GM19455 (cell line): ENCODE measurements around the gene CHN2.

Source experiments
- ATAC-seq: cut with Tn5 transposase; IDR thresholded peaks from one replicate; pipeline ENCODE4 v1.9.1; 2021; ENCODE audit not compliant: unreplicated experiment

The CHN2 gene

GRCh38 chr7:29217113-29217512 is 22.5 kb downstream of the CHN2 start:
- no peak for ATAC-seq

DNA sequence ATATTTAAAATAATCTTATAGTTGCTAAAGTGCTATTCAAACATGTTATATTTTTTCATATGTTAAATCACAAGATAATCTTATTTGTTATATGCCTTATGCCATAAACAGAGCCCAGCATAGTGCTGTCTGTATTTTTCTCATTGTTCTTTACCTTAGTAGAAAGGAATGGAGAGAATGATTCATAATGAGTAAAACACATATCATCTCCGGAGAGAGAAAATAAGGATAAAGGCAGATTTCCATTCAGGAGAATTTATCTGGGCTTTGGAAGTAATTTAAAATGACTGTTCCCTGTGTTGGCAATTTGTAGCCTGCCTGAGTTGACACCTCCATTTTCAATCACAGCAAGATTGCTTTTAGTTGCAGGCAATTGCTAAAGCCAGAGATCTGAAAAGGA is 30.2 kb downstream of the CHN2 start:
- ATAC-seq = no peak

- no peak for ATAC-seq
Measured at GRCh38 chr7:29228289-29229011, 33.9 kb downstream of the CHN2 start.

DNA sequence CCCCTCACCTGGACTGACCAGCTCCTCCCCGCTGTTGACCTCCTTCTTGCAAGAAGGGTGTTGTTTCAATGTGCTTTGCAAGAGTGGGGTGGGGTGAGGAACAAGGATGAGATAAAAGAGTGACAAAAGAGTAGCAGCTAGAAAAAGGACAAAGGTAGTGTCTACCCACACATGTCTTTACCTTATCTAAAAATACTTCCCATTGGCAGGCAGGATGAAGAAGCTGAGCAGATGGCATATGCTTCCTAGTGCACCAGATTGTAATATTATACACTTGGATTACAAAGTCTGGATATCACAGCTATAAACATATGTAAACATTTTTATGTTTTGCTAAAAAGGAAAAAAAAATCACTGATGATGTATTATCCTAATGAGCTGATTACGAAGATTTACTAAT is 34.5 kb downstream of the CHN2 start:
- no peak for ATAC-seq

- no peak for ATAC-seq
Measured at GRCh38 chr7:29229946-29230345, 35.4 kb downstream of the CHN2 start.

DNA sequence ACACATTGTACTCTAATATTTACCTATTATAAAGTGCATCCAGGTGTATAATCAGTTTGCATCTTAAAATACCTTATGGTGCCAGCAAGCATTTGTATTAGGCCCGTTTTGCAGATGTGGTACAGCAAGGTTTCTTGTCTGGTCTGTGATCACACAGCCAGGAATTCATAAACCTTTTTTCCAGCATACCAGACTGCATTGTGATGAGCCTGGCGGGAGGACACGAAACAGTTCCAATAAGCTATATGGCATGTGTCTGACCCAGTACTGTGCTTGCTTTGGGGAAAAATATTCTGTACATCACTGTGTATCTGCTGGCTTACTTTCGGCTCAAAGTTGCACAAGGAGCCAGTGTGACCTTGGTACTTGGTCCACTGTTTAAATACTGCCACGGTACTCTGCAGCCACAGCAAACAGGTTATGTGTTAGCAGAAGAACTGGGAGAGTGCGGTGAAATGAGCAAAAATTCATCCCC is 36.3 kb downstream of the CHN2 start:
- no peak for ATAC-seq

DNA sequence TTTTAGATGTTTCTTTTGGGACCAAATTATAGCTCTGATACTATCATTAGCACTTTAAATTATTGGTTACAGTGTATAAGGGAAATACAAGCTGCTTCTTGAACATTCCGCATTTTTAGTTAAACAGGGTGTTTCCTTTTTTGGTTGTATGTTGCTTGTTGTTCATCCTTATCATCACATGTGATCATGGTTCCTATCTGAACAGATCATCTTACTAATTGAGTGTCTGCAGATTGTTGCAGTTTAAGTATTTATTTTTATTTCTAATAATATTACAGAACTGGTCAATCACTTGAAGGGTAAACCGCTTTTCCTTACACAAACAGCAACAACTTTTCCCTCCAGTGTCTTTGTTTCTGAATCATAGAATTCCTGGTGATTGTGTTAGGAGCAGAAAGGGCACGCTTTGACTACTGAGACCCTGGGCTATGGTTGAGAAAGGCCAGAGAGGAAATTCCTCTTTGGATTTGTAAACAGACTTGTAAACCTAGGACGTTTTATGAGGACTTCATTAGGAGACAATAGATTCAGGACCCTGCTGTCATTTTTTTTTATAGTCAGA is 37.2 kb downstream of the CHN2 start:
- no peak for ATAC-seq

- no peak for ATAC-seq
Measured at GRCh38 chr7:29234438-29234837, 39.9 kb downstream of the CHN2 start.

DNA sequence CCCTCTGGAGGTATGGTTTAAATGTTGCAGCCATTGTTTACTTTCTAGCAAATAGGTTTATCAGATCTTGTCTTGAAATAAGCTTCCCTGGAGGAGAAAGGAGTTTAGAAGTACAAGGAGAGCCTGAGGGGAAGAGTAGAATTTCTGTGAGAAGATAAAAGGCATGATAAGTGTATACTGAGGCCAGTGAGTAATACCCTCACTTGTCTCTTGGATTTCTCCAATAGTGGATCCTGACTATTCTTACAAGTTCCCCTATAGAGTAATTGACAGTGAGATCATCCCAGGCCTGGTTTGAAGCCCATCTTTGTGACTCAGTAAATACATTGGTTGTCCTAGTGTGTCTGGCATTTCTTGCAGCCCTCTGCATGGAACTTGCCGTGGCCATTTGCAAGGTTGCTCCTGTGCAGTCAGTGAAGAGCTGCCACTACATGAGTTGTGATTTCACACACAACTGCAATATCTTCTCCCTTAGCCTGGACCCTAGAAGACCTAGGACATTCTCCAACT is 41.6 kb downstream of the CHN2 start:
- no peak for ATAC-seq

- ATAC-seq = no peak
Measured at GRCh38 chr7:29236649-29237048, 42.1 kb downstream of the CHN2 start.

DNA sequence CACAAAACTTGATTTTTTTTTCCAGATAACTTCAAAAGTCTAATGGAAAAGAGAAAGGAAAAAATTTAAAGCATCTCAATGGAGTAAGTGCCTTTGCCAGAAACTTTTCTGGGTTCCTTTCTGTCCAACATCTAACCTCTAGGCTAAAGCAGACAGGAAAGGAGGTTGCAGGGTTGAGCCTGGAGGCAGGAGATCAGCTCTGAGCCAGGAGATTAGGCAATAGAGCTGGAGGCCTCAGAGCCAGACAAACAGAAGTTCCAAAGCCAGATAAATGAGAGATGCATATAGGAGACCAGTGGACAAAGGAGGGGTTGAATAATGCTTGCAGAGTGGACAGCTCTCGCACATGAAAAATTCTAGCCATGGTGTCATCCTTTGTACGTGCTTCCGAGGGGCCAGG is 42.9 kb downstream of the CHN2 start:
- ATAC-seq = no peak

DNA sequence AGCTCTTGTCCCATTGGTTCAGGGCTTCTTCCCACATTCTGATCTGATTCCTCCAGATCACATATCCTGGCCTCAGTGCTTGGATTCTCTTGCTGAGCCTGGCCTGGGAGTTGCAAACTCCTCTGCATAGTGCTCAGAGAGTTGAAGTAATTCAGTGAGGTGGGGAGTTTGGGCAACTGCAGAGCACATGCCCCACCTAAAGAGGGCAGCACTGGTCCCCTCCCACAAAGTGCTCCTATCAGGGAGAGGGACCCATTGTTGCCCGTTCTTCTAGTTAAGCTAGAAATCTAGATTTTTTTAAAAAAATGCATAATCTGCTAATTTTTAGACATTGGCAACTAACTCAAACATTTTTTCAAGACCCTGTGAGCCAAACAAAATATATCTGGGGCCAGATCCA is 45.1 kb downstream of the CHN2 start:
- ATAC-seq = no peak

GRCh38 chr7:29242265-29242664 is 47.7 kb downstream of the CHN2 start:
- ATAC-seq = no peak

- no peak for ATAC-seq
Measured at GRCh38 chr7:29243910-29244655, 49.5 kb downstream of the CHN2 start.

- no peak for ATAC-seq
Measured at GRCh38 chr7:29247224-29247962, 52.8 kb downstream of the CHN2 start.

GRCh38 chr7:29247963-29248236 is 53.3 kb downstream of the CHN2 start:
- ATAC-seq = no peak

DNA sequence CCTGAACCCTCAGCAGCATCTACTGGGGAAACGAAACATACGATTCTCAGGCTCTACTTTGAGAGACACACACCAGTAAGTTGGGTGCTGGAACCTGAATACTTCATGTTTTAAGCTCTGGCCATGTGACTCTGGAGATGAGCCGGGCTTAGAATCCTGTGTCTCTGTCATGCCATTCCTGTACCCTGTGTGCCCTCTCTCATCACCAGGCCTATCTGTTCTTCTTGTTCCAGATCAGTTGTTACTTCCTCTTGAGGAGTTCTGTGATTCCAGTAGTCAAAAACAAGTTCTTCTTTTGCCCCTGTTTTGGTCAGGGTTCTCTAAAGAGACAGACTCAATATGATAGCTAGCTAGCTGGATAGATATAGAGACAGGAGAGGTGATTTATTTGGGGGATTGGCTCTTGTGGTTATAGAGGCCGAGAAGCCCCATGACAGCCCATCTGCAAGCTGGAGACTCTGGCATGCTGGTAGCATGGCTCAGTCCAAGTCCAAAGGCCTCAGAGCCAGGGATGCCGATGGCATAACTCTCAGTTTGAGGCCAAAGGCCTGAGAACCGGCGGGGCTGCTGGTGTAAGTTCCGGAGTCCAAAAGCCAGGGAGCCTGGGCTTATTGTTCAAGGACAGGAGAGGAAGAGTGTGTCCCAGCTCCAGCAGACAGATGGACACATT is 54.3 kb downstream of the CHN2 start:
- no peak for ATAC-seq

DNA sequence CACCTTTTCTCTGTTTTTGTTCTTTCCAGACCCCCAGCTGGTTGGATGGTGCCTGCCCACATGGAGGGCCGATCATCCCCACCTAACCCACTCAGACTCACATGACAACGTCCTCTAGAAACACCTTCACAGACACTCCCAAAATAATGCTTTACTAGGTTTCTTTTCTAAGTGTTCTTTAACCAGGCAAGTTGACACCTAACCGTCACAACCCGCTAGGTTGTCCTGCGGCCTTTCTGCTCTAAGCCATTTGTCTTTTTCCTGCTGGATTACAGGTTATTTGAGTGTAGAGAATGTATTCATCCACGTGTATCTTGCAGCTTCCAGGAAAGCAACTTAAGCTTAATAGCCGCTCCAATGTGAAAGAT is 54.8 kb downstream of the CHN2 start:
- ATAC-seq = no peak

DNA sequence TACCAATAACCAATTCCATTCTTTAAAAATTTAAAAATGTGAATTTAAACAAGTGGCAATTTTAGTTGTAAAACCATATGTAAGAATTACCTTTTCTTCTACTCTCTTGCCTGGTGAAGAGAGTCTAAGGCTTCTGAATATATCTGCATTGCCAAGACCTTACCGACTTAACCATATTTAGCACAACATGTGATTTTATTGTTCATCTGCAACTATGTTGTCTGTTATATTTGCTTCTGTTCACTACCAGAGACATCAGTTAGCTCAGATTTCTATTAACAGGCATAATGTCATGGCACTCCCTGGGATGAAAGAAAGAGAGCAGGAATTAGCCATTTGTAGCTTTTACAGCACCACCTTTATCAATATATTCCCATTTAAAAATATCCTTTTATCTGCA is 55.3 kb downstream of the CHN2 start:
- ATAC-seq = no peak

DNA sequence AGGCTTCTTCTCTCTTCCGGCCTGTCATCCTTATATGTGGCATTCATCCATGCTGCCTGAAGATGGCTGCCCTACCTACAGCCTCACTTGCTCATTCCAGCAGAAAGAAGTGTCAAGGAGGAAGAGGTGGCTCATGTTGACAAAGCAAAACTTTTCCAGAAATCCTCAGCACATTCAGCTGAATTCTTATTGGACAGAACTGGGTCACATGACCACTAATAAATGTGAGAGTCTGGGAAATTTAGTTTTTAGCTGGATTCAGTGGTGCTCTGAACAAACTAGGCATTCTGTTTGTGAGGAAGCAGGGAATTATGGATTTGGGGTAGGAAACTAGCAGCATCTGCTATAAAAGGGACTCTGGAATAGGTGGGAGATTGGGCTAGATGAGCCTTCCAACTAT is 58.6 kb downstream of the CHN2 start:
- no peak for ATAC-seq

GRCh38 chr7:29254591-29254990 is 60.0 kb downstream of the CHN2 start:
- ATAC-seq = no peak
